Activated naive CD8-positive, alpha-beta T cell (primary cell): ENCODE results near the gene SLC5A6.
"Not testable (repeated sequence)": the region's sequence is repeated elsewhere in the genome, so short reads cannot be mapped to it uniquely, and the experiment has no call there.

ENCODE experiments used
- H3K27ac Mint-ChIP-seq: one replicate; pipeline ENCODE4 v1.8.0; 2021; ENCODE audit warnings: mixed read lengths
- H3K27me3 Mint-ChIP-seq: one replicate; pipeline ENCODE4 v1.8.0; 2021; ENCODE audit warnings: mixed read lengths
- H3K36me3 Mint-ChIP-seq: one replicate; pipeline ENCODE4 v1.8.0; 2021; ENCODE audit warnings: mixed read lengths
- H3K4me1 Mint-ChIP-seq: one replicate; pipeline ENCODE4 v1.8.0; 2021; ENCODE audit warnings: low read depth, mixed read lengths
- H3K4me3 Mint-ChIP-seq: one replicate; pipeline ENCODE4 v1.8.0; 2021; ENCODE audit warnings: mild to moderate bottlenecking, mixed read lengths
- H3K9me3 Mint-ChIP-seq: one replicate; pipeline ENCODE4 v1.8.0; 2021; ENCODE audit warnings: low read depth, mixed read lengths

Gene SLC5A6

GRCh38 chr2:27203741-27204140 is 8.3 kb downstream of the SLC5A6 start:
- H3K27me3 Mint-ChIP-seq, result no peaks in the 10 kb centered on the region

GRCh38 chr2:27202854-27203253 is 9.2 kb downstream of the SLC5A6 start:
- no peak overlapping the region for H3K4me3 Mint-ChIP-seq
- peaks cover 6% of the 10 kb centered on the region for H3K4me1 Mint-ChIP-seq
- H3K36me3 Mint-ChIP-seq, result peaks cover 7% of the 10 kb centered on the region
- no peak overlapping the region for H3K27ac Mint-ChIP-seq
- H3K27me3 Mint-ChIP-seq, result no peaks in the 10 kb centered on the region
- H3K9me3 Mint-ChIP-seq, result no peaks in the 10 kb centered on the region

More at GRCh38 chr2:27203741-27204140, 8.3 kb downstream of the SLC5A6 start:
- H3K36me3 Mint-ChIP-seq, result peaks cover 7% of the 10 kb centered on the region
- no peaks in the 10 kb centered on the region for H3K9me3 Mint-ChIP-seq
- H3K4me3 Mint-ChIP-seq, result no peak overlapping the region
- H3K4me1 Mint-ChIP-seq, result peaks cover 8% of the 10 kb centered on the region
- no peak overlapping the region for H3K27ac Mint-ChIP-seq

GRCh38 chr2:27201675-27202074 is 10.4 kb downstream of the SLC5A6 start:
- no peaks in the 10 kb centered on the region for H3K27me3 Mint-ChIP-seq
- H3K9me3 Mint-ChIP-seq, result no peaks in the 10 kb centered on the region
- H3K27ac Mint-ChIP-seq, result no peak overlapping the region
- H3K4me3 Mint-ChIP-seq, result no peak overlapping the region
- H3K36me3 Mint-ChIP-seq, result peaks cover 7% of the 10 kb centered on the region
- H3K4me1 Mint-ChIP-seq, result peaks cover 6% of the 10 kb centered on the region

- Mint-ChIP-seq H3K4me3 (no peak overlapping the region), H3K4me1 (no peaks in the 10 kb centered on the region), H3K27me3 (no peaks in the 10 kb centered on the region), H3K27ac (peak overlapping the region; percentile 64), H3K36me3 (no peaks in the 10 kb centered on the region), H3K9me3 (no peaks in the 10 kb centered on the region)
Observed at GRCh38 chr2:27199241-27199640, 12.8 kb downstream of the SLC5A6 start.

GRCh38 chr2:27198627-27199026 is 13.4 kb downstream of the SLC5A6 start:
- Mint-ChIP-seq H3K36me3 (no peaks in the 10 kb centered on the region), H3K27me3 (no peaks in the 10 kb centered on the region), H3K4me1 (no peaks in the 10 kb centered on the region), H3K9me3 (no peaks in the 10 kb centered on the region), H3K27ac (no peak overlapping the region), H3K4me3 (no peak overlapping the region)

- H3K27ac Mint-ChIP-seq, H3K4me1 Mint-ChIP-seq: not testable (repeated sequence)
Observed at GRCh38 chr2:27198068-27198467, 14.0 kb downstream of the SLC5A6 start.

GRCh38 chr2:27195799-27196198 is 16.3 kb downstream of the SLC5A6 start:
- not testable (repeated sequence) for H3K27me3 Mint-ChIP-seq, H3K36me3 Mint-ChIP-seq, H3K4me3 Mint-ChIP-seq, H3K27ac Mint-ChIP-seq, H3K9me3 Mint-ChIP-seq, H3K4me1 Mint-ChIP-seq

More at GRCh38 chr2:27198068-27198467, 14.0 kb downstream of the SLC5A6 start:
- H3K27me3 Mint-ChIP-seq, H3K36me3 Mint-ChIP-seq, H3K9me3 Mint-ChIP-seq, H3K4me3 Mint-ChIP-seq: not testable (repeated sequence)

- Mint-ChIP-seq H3K27me3 (no peaks in the 10 kb centered on the region), H3K9me3 (no peaks in the 10 kb centered on the region), H3K4me3 (no peak overlapping the region), H3K4me1 (no peaks in the 10 kb centered on the region), H3K27ac (no peak overlapping the region), H3K36me3 (no peaks in the 10 kb centered on the region)
Observed at GRCh38 chr2:27194538-27195354, 17.3 kb downstream of the SLC5A6 start.

GRCh38 chr2:27191070-27191829 is 20.8 kb downstream of the SLC5A6 start:
- H3K27me3 Mint-ChIP-seq, result no peaks in the 10 kb centered on the region
- H3K36me3 Mint-ChIP-seq, result no peaks in the 10 kb centered on the region
- no peak overlapping the region for H3K27ac Mint-ChIP-seq
- no peaks in the 10 kb centered on the region for H3K4me1 Mint-ChIP-seq
- no peaks in the 10 kb centered on the region for H3K9me3 Mint-ChIP-seq
- no peak overlapping the region for H3K4me3 Mint-ChIP-seq

GRCh38 chr2:27189989-27190388 is 22.1 kb downstream of the SLC5A6 start:
- no peaks in the 10 kb centered on the region for H3K27me3 Mint-ChIP-seq
- H3K9me3 Mint-ChIP-seq, result no peaks in the 10 kb centered on the region
- H3K36me3 Mint-ChIP-seq, result no peaks in the 10 kb centered on the region
- no peak overlapping the region for H3K27ac Mint-ChIP-seq
- H3K4me1 Mint-ChIP-seq, result no peaks in the 10 kb centered on the region
- no peak overlapping the region for H3K4me3 Mint-ChIP-seq

- Mint-ChIP-seq H3K9me3 (no peaks in the 10 kb centered on the region), H3K36me3 (no peaks in the 10 kb centered on the region), H3K4me1 (no peaks in the 10 kb centered on the region), H3K27me3 (peaks cover 4% of the 10 kb centered on the region), H3K27ac (no peak overlapping the region), H3K4me3 (no peak overlapping the region)
Observed at GRCh38 chr2:27186613-27187345, 25.3 kb downstream of the SLC5A6 start.

- Mint-ChIP-seq H3K4me1 (no peaks in the 10 kb centered on the region), H3K27ac (no peak overlapping the region), H3K27me3 (peaks cover 12% of the 10 kb centered on the region), H3K9me3 (no peaks in the 10 kb centered on the region), H3K36me3 (no peaks in the 10 kb centered on the region), H3K4me3 (no peak overlapping the region)
Observed at GRCh38 chr2:27185331-27186026, 26.6 kb downstream of the SLC5A6 start.

- H3K9me3 Mint-ChIP-seq, result no peaks in the 10 kb centered on the region
- H3K4me3 Mint-ChIP-seq, result no peak overlapping the region
- peaks cover 16% of the 10 kb centered on the region for H3K27me3 Mint-ChIP-seq
- H3K4me1 Mint-ChIP-seq, result no peaks in the 10 kb centered on the region
- no peak overlapping the region for H3K27ac Mint-ChIP-seq
- no peaks in the 10 kb centered on the region for H3K36me3 Mint-ChIP-seq
Observed at GRCh38 chr2:27184115-27184514, 28.0 kb downstream of the SLC5A6 start.

- H3K27me3 Mint-ChIP-seq, result peaks cover 23% of the 10 kb centered on the region
- H3K9me3 Mint-ChIP-seq, result no peaks in the 10 kb centered on the region
- no peak overlapping the region for H3K27ac Mint-ChIP-seq
- no peak overlapping the region for H3K4me3 Mint-ChIP-seq
- no peaks in the 10 kb centered on the region for H3K36me3 Mint-ChIP-seq
- no peaks in the 10 kb centered on the region for H3K4me1 Mint-ChIP-seq
Observed at GRCh38 chr2:27182346-27182745, 29.7 kb downstream of the SLC5A6 start.
